ENCODE results near the gene RALGPS2.

Gene RALGPS2

GRCh38 chr1:178716111-178716510 lies 8.9 kb upstream of the RALGPS2 start:
- no peak for TF ChIP-seq CTCF (IDR thresholded peaks at IDR 0.05; ENCODE audit: low read depth, low read length)
- no peak overlapping the region for H3K4me3 ChIP-seq (replicated peaks in 1 of 2; ENCODE audit: low read depth in 2 of 2, low read length in 2 of 2)
- DNase-seq (ENCODE audit: low read depth in 2 of 2) = peak in 1 of 2 donors; percentile 14

GRCh38 chr1:178718520-178718919 lies 6.5 kb upstream of the RALGPS2 start:
- no peak for DNase-seq (ENCODE audit: low read depth in 2 of 2)
- no peak overlapping the region for H3K4me3 ChIP-seq (replicated peaks in 1 of 2; ENCODE audit: low read depth in 2 of 2, low read length in 2 of 2)
- no peak for TF ChIP-seq CTCF (IDR thresholded peaks at IDR 0.05; ENCODE audit: low read depth, low read length)

DNA sequence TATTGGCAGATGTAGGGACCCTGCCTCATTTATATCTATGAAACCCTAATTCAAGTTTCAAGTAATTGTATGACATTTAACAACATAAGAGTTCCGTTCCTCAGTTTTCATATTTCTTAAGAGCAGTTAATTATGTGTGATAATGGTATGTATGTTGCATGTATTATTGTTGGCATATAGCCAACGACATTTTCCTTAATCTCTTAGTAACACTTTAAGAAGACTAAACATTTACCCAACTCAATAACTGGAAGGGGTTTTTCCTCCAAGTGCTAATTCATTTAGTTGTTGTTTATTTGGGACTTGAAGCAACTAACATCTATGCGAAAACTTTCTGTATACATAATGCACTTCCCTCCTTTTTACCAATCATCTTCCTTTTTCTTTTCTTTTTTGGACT lies 1.5 kb upstream of the RALGPS2 start:
- H3K4me3 ChIP-seq (replicated peaks in 1 of 2; ENCODE audit: low read depth in 2 of 2, low read length in 2 of 2) = no peak overlapping the region
- no peak for TF ChIP-seq CTCF (IDR thresholded peaks at IDR 0.05; ENCODE audit: low read depth, low read length)
- DNase-seq (ENCODE audit: low read depth in 2 of 2) = peak; percentile 21 to 24

DNA sequence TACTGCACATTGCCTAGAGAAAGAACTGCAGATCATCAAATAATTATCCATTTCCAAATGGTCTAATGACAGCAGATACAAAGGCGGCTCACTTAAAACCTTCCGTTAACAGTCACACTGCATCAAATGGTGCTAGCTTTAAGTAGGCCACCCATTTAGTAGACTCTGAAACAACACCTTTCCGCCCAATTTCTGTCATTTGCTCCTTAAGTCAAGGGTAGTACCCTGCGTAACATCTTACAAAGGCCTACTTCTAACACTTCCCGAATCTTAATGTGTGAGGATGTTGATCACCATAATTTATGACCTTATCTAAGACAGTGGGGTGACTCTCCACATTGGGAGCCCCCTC lies 692 bp upstream of the RALGPS2 start:
- DNase-seq (ENCODE audit: low read depth in 2 of 2) = no peak
- TF ChIP-seq CTCF (IDR thresholded peaks at IDR 0.05; ENCODE audit: low read depth, low read length) = no peak
- peak overlapping the region; percentile 74 to 82 for H3K4me3 ChIP-seq (replicated peaks in 1 of 2; ENCODE audit: low read depth in 2 of 2, low read length in 2 of 2)

GRCh38 chr1:178725466-178726086 lies 532 bp downstream of the RALGPS2 start:
- no peak for TF ChIP-seq CTCF (IDR thresholded peaks at IDR 0.05; ENCODE audit: low read depth, low read length)
- H3K4me3 ChIP-seq (replicated peaks in 1 of 2; ENCODE audit: low read depth in 2 of 2, low read length in 2 of 2) = peak overlapping the region; percentile 74 to 82
- DNase-seq (ENCODE audit: low read depth in 2 of 2) = peak in 1 of 2 donors; percentile 35

DNA sequence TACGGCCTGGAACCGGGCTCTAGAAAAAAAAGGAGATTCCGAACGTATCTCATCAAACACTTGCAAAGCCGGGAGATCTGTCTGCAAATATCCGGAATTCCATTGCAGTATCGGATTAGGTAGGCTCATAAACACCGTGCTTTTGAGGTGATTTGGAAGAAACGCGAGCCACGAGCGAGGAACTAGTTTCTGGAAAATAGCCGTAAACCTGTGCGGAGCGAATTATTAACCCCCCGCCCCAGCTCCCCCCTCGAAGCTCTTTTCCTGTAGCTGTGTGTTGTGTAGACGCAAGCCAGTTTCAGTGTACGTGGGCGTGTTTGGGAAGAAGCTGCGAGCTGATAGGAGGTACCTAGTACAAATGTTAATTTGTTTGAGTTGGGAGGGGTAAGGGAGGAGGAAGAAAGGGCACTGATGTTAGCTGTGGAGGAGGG lies 1.1 kb downstream of the RALGPS2 start:
- DNase-seq (ENCODE audit: low read depth in 2 of 2) = peak; percentile 75 to 84
- H3K4me3 ChIP-seq (replicated peaks in 1 of 2; ENCODE audit: low read depth in 2 of 2, low read length in 2 of 2) = peak overlapping the region; percentile 74 to 82
- TF ChIP-seq CTCF (IDR thresholded peaks at IDR 0.05; ENCODE audit: low read depth, low read length) = no peak

GRCh38 chr1:178726545-178726944 lies 1.5 kb downstream of the RALGPS2 start:
- TF ChIP-seq CTCF (IDR thresholded peaks at IDR 0.05; ENCODE audit: low read depth, low read length) = no peak
- H3K4me3 ChIP-seq (replicated peaks in 1 of 2; ENCODE audit: low read depth in 2 of 2, low read length in 2 of 2) = peak overlapping the region; percentile 74 to 82
- no peak for DNase-seq (ENCODE audit: low read depth in 2 of 2)

Measured in cardiac fibroblast (primary cell).